Measurements from ENCODE around the gene AUP1. TPM values are rescaled to one million over a fixed set of nuclear protein-coding genes. Genes with fewer than 3 reads are reported as not detected.

Gene AUP1
- polyA plus RNA-seq, 4 donors, result 88.8 to 136 (median 106) TPM

DNA sequence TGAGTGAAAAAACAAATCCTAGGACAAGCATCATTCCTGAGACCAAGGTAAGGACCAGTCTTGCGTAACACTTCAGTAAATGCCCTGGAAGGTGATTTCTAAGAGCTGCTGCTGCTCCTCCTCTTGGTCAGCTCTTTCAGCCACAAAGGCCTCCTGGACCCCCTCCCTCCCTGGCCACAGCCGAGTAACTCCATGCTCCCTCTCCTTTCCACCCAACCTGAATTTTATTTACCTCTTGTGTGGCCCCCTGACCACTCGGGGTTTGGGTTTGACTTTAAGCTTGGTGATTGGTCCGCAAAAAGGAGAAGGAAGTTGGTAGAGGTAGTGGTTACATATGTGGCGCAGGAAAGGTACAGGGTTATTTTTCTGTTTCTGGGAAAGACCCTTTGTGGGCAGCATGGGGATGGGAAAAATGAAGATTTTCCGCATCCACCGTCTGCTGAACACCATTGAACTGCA, 9.4 kb upstream of the AUP1 start:
- no peak for DNase-seq (ENCODE audit: low read depth in 4 of 4, low spot score in 2 of 4)

DNA sequence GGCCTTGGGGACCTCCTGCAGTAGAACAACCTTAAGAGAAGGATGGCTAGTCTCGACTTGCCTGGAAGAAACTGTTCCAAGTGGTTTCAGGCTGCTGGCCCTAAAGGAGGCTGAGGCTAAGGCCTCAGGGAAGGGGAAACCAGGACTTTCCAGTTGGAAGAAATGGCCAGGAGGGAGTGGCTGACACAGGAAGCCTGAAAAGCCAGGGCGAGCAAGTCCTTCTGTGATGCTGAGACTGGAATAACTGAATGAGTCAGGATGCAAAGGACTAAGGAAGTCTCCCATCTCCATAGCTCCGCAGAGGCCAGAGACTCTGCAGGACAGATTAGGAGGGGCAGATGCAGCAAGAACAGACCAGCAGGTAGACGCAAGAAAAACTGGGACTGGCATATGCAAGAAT, 7.6 kb upstream of the AUP1 start:
- no peak for DNase-seq (ENCODE audit: low read depth in 4 of 4, low spot score in 2 of 4)

DNA sequence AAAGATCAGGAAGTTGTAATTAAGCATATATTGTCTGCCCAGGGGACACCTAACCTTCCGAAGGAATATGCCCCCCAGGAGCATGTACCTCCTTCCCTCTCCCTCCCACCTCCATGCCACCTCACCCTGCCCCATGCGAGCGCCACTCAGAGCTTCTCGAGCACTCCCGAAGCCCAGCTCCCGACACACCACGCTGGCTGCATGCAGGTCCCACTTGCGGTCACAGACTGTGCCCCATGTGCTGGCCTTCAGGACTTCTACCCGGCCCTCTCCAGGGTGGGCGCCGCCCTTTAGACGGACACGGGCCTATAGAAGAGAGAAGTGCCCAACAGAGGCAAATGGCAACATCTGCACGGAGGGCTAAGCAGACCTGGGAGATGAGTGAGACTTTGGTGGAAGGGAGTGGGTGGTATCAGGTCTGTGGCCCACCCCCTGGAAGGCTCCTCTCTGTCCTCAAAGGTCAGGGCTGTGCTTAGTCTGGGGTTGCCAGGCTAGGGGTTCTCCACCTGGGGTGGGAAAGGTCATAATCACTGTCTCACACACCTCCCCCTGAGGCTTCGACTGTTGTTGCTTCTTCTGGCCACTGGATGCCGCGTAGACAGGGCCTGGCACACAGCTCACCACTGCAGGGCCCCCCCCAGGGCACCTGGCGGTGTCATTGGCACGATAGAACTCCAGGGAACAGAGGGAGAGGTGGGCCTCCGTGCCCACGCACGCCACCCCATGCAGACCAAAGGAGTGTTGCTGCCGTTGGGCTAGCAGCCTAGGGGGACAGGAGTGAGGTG, 6.9 kb upstream of the AUP1 start:
- DNase-seq (ENCODE audit: low read depth in 4 of 4, low spot score in 2 of 4), result no peak

DNA sequence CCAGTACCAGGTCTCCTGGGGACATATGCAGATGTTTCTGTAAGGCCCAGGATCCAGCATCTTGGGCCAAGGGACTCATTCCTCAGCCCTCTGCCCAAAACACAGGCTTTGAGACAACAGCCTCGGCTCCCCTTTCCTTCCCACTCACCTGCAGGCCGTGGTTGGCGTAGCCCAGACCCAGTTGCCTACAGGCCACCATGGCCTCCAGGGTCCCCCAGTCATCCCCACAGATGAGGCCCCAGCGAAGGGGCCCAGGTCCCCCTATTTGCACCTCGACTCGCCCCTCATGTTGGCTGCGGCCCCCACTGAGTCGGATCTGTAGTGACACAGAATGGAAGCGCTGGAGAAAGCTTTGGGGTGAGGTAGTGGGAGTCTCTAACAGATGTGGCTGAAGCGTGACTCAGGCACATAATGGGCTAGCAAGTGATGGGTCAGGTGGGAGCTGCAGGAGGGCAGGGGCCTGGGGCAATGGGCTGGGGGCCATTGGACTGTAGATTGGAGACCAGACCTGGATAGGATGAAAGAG, 6.0 kb upstream of the AUP1 start:
- no peak for DNase-seq (ENCODE audit: low read depth in 4 of 4, low spot score in 2 of 4)

DNA sequence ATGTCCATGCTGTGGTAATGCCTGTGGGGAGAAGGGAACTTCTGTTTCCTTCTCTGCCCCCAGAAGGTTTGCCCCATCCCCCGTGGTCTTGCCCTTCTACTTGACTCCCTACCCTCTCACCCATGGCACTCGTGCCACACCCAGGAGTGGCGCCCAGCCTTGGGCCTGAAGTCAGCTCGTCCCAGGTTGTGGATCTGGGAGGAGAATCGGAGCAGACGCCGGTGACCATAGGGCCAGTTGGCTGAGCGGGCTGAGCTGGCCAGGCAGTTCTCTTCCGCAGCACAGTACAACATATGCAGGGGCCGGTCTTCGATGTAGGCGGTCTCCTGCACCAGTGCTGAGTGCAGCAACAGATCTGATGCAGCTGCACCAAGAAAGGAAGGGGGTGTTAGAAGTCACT, 4.9 kb upstream of the AUP1 start:
- no peak for DNase-seq (ENCODE audit: low read depth in 4 of 4, low spot score in 2 of 4)

DNA sequence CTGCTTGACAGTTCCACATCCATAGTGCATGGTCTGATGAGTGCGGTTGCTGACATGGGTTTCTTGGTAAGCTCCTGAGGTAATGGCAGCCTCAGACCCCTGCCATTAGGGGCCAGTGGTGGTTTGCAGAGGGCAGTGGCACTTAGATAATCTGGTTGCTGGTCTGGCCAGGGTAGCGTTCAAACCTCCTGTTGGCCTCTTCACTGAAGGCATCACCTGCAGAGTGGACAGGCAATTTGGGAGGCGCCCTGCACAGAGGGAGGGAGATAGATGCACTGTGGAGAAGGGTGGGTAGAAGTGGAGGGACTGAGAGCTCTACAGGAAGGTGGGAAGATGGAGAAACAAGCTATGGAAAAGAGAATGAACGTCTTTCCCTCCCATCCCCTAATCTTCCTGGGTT, 4.0 kb upstream of the AUP1 start:
- DNase-seq (ENCODE audit: low read depth in 4 of 4, low spot score in 2 of 4), result no peak

DNA sequence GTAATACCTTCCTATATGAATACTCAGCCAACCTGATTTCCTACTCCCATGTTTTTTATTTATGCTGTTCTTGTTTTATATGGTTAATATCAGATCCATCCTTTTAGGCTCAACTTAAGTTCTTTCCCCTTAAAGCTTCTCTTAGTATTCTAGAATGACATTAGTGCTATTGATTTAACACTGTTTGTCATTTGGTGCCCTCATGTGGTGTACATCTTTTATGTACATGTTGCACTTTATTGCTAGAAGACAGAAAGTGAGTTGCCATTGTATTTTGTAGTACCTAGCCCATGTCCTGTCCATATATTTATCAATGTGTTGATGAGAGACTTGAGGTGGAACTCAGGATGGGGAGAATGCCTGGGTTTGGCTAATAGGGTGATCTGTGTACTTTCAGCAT, 2.7 kb upstream of the AUP1 start:
- DNase-seq (ENCODE audit: low read depth in 4 of 4, low spot score in 2 of 4), result no peak

DNA sequence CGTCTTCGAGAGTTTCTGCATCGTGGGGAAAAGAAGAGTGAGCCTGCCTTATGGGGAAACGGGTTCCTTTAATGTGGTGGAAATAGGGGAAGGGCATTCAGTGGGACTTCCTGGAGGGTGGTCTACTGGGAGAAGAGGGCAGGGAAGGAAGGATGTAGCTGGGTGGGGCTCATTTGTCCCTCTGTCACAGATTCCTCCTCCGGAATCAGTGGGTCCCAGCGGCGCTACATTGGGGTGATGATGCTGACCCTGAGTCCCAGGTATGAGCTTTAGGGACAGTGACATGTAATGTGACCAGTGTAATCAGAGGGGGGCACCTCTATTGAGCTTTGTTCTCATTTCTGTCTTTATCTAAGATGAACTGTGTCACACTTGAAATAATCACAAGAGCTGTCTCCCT, 2.2 kb upstream of the AUP1 start:
- DNase-seq (ENCODE audit: low read depth in 4 of 4, low spot score in 2 of 4), result no peak

DNA sequence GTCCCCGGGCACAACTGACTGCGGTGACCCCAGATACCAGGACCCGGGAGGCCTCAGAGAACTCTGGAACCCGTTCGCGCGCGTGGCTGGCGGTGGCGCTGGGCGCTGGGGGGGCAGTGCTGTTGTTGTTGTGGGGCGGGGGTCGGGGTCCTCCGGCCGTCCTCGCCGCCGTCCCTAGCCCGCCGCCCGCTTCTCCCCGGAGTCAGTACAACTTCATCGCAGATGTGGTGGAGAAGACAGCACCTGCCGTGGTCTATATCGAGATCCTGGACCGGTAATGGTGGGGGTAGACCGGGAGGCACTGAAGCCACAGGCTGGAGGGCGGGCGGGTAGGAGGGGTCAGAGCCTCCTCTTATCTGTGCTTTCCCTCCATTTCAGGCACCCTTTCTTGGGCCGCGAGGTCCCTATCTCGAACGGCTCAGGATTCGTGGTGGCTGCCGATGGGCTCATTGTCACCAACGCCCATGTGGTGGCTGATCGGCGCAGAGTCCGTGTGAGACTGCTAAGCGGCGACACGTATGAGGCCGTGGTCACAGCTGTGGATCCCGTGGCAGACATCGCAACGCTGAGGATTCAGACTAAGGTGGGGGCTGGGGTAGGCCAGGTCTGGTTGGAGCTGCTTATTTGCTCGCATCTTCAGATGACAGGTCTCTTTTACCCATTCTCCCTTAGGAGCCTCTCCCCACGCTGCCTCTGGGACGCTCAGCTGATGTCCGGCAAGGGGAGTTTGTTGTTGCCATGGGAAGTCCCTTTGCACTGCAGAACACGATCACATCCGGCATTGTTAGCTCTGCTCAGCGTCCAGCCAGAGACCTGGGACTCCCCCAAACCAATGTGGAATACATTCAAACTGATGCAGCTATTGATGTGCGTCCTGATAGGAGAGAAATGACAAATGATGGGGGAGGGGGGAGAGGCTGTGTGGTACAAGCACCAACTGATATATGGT, 1.0 kb upstream of the AUP1 start:
- no peak for DNase-seq (ENCODE audit: low read depth in 4 of 4, low spot score in 2 of 4)

DNA sequence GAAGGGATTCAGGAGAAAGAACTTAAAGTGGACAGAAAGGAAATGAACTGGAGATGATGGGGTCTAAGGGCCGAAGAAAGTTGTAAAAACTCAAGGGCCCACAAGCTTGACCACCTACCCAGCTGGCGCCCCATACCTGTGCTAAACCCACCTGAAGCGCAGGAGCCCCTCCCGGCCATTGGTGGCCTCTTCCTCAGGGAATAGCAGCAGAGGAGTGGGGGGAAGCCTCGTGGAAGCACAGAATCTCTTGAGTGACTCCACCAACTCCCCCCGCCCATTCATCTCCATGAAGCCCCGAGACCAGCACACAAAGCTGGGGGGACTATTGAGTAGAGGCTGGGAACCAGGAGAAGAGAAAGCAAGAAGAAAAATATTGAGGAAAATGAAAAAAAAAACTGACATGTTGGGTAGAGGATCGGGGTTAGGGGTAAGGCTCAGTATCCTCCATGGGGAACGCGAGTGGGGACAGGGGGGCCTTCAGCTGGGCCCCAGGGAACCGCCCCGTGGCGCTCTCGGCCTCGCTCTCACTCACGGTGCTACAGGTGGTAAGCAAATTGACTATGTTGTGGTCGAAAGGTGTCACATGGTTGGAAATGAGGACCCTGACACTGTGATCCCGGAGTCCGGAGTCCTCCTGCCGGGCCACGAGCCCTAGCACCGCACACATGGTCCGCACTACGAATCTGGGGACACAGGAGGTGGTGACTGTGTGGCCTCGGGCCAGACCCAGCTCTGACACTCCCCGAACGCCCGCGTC, 728 bp downstream of the AUP1 start:
- no peak for DNase-seq (ENCODE audit: low read depth in 4 of 4, low spot score in 2 of 4)

DNA sequence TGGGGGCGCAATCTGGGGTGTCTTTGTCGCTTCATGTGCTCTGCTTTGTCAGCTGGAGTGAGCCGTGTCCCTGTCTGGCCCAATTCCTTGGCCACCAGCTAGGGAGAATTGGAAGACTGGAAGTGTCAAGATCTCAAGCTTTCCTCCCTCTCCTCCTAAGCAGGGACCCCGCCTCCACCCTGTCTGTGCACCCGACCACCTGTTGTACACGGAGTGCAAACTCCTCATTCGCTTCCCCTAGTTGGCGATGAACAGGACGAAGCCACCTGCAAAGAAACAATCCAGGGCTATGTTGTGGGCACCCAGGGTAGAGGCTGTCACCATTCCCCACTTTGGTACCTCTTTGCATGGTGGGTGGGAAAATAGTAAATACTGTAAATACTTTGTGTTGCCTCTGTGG, 1.8 kb downstream of the AUP1 start:
- no peak for DNase-seq (ENCODE audit: low read depth in 4 of 4, low spot score in 2 of 4)

DNA sequence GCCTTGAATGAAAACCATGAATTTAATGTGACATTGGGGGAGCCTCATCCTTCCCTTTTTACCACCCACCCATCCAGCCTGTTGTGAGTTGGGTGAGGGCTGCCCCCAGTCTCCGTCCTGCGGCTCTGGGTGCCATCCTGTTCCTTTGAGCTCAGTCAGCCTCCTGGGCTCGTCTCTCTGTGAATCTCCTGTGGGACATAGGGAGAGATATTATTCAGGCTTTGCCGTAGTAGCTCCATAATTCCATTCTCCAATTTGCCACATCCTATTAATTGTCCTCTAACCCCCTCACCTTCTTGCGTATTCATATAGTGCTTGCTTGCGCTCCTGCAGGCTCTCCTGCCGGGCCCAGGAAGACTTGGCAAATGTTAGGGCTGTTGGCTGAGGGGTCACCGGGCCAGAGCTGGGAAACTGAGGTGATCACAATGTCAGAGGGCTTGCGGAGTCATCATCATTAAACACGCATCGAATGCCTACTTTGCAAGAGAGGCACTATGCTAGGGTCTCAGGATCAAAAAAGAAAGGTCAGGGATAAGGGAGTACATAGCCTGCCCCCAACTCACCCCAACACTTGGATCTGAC, 2.8 kb downstream of the AUP1 start:
- no peak for DNase-seq (ENCODE audit: low read depth in 4 of 4, low spot score in 2 of 4)

DNA sequence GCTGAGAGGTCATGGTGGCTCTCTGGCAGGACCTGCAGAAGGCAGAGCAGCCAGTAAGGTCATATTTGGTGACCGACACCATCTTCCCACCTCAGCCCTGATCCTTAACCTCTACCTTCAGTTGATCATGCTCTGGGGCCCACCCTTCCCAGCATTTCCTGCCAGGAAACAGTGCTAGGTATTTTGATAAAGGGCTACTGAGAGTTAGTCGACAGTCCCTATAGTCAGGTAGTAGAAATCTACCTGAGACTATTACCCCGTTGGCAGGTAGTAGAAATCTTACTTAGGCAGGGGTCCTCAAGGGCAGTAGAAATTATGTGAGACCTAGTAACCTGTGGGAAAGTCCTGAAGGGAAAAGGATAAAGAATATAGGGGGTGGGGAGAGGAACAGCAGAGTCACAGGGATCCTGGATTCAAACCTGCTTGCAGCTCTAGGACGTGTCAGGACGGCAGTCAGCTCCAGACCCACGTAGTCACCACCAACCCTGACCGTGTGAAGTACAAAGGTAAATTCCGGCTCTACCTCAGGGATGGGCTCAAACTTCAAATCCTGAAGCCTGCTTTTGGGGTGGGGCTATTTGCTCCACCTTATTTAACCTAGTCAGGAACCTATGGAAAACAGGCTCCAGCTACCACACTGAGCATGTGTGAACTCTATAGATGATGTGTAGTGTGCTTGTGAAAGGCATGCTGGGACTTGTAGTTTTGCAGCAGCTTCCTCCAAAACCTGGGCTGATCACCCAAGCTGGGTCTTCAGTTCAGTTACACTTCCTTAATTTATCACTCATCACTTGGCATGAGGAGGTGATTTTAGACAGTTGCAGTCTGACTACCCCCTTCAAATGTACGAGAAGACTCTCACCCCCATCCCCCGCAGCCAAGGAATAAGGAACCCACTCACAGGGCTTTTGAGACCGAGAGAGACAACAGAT, 3.5 kb downstream of the AUP1 start, which contains the start of gene DQX1:
DQX1 (minus strand) TSS at position 515 of the 932 bp plus-strand sequence; CDS start at position 13, 502 bp downstream.
- DNase-seq (ENCODE audit: low read depth in 4 of 4, low spot score in 2 of 4), result no peak

DNA sequence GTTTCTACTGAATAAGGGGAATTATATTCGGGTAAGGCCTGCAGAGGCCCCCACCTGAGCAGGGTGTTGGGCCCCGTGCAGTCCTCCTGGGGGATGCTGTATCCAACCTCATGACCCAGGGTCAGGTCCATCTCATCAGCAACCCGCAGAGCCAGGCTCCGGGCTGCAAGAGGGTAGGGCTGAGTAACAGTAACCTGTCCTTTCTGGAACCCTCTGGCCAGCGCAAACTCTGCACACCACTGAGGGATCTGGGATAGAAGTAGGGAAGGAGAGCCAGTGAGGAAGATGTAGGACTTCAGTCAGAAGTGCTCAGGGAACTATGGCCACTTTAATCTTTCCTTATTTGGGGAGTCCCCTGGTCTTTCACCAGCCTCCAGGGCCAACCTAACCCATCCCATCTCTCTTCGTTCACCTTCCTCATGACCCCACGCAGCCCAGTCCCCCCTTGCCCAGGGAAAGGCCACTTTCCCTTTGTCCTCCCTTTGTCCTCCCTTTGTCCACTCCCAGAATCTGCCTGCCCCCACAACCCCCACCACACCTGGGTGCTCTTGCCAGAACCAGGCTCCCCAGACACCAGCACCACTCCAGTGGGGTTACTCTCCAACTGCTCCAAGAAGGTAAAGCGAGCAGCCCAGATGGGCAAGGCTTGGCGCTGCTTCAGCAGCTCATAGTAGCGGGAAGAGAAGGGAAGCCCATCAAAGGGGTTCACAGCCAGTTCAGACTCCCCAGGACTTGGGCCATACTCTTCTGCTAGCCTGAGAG, 4.4 kb downstream of the AUP1 start:
- DNase-seq (ENCODE audit: low read depth in 4 of 4, low spot score in 2 of 4), result no peak

DNA sequence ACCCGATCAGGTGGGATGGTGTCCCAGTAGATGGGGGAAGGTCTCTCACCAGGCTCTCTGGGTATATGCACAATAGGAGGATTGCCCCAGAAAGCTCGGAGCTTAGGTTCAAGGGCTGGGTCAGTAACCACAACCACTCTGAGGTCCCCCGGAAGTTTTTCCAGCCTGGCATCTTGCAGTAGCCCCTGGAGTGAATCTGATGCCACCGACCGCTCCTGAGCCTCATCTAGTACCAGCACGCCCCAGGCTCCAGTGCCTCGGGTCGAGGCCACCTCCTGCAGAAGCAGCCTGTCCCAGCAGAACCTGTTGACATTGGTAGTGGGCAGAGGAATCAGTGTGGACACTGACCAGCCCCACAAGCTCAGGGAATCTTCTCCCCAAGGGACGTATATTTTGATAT, 5.5 kb downstream of the AUP1 start:
- DNase-seq (ENCODE audit: low read depth in 4 of 4, low spot score in 2 of 4), result no peak

DNA sequence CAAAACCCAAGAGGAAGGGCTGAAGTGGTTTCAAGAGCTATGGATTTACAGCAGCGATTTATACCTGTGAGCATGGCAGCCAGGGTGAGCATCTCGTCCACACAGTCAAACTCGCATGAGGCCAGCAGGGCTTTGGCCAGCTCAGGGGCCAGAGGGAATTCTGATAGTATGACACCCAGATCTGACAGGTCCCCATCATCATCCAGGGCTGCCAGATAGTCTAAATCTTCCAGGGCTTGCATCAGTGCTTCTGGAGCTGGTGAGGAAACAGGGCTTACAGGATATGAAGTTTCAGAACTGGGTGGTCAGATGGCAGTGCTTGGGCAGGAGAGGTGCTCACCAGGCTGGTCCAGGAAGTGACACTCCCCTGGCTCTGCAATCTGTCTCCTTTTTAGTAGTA, 7.0 kb downstream of the AUP1 start:
- DNase-seq (ENCODE audit: low read depth in 4 of 4, low spot score in 2 of 4), result no peak

DNA sequence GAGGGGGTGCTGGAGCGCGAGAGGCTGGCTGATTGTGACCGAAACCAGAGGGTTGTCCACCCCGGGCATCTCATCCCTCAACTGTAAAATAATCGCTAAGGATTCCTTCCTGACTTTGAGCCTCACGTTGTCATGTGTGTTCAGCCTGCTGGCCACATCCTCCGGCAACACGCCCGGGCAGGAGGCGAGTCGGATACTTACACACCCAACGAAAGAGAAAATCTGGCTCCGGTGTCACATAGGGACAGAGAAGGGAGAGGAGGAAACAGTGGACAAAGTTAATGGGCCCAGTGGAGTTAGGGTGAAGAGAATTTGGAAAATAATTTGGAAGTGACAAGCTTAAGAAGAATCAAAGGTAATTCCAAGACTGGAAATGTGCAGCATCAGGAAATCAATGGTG, 12.9 kb downstream of the AUP1 start:
- no peak for DNase-seq (ENCODE audit: low read depth in 4 of 4, low spot score in 2 of 4)

DNA sequence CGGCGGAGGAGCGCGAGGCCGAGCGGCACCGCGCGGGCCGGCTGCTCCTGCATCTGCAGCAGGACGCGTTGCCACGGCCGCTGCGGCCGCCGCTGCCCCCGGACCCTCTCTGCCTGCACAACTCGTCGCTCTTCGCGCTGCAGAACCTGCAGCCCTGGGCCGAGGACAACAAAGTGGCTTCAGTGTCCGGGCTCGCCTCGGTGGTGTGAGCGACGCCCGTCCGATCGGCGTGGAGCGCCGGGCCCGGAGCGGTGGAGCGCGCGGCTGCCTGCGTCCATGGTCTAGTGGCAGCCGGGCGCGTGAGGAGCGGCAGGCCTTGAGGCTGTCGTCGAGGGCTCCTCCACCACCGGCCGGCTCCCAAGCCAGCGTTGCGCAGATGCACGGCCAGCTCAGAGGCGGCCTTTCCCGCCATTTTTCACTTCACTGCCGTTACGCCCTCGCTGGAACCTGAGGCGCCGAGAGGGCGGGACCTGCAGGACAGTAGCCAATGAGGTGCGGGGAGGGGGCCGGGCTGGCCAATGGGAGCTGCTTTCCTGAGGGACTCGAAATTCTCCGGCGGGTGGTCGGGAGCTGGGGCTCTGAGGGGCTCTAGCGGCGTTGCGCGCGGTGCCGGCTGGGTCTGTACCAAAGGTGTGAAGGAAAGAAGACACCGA, 13.4 kb downstream of the AUP1 start:
- DNase-seq (ENCODE audit: low read depth in 4 of 4, low spot score in 2 of 4), result no peak
